ENCODE data around the gene BCL2. TPM values are rescaled to one million over a fixed set of nuclear protein-coding genes. Genes with fewer than 3 reads are reported as not detected.

Gene BCL2
- total and polyA plus RNA-seq, 9 of the 15 experiments (the other 6 are each of a cell fraction or from before 2014, with no cell fraction given), result 0.10 to 1.1 (median 0.65) TPM

GRCh38 chr18:63315876-63316275 lies 3.7 kb downstream of the BCL2 start (continued):
- TF ChIP-seq MXD1 (CRISPR knock-in tag; IDR thresholded peaks at IDR 0.05; ENCODE audit: borderline replicate concordance, poor library complexity, severe bottlenecking) (no peak), ZNF707 (CRISPR knock-in tag; conservative IDR thresholded peaks at IDR 0.05) (no peak), E2F1 (CRISPR knock-in tag; IDR thresholded peaks at IDR 0.05) (no peak), HES1 (IDR thresholded peaks at IDR 0.05; ENCODE audit: low read depth) (no peak), ELK3 (CRISPR knock-in tag; IDR thresholded peaks at IDR 0.05) (no peak), NUFIP1 (IDR thresholded peaks at IDR 0.05; ENCODE audit: partially characterized antibody) (no peak)

- no peaks in the 10 kb centered on the region for H4K20me1 ChIP-seq (replicated peaks; ENCODE audit: control insufficient read depth, insufficient read depth, low read length)
- H2AFZ ChIP-seq (ENCODE audit: low read depth, low read length), result no peak overlapping the region
- no peak overlapping the region for H3K4me2 ChIP-seq (ENCODE audit: insufficient read depth, low read length)
- intact Hi-C loops (cut with micrococcal nuclease), result no loop called here
- peaks cover 5 to 9% of the 10 kb centered on the region in 2 experiments; a peak in 4 of 5 replicates for H3K4me1 ChIP-seq (replicated peaks in 1 of 2; ENCODE audit: control insufficient read depth in 2 of 2, insufficient read depth in 2 of 2, low read length in 2 of 2)
- H3K27me3 ChIP-seq (ENCODE audit: control insufficient read depth in 2 of 2, insufficient read depth in 2 of 2, low read length in 2 of 2), result peaks cover under 1 to 10% of the 10 kb centered on the region in 2 experiments; a peak in 3 of 5 replicates
- no peaks in the 10 kb centered on the region for H3K9me3 ChIP-seq (replicated peaks; ENCODE audit: control insufficient read depth, insufficient read depth, low read depth, low read length)
- H3K9me1 ChIP-seq (ENCODE audit: control insufficient read depth, insufficient read depth, low read length), result no peaks in the 10 kb centered on the region
- TF ChIP-seq SMAD1 (IDR thresholded peaks at IDR 0.05; ENCODE audit: low read depth, low read length, partially characterized antibody) (no peak), KLF1 (tag; IDR thresholded peaks at IDR 0.05) (no peak), STAT5A (IDR thresholded peaks at IDR 0.05; ENCODE audit: borderline replicate concordance, low read length) (no peak)
- DNase-seq (ENCODE audit: extremely low read depth in 1 of 4, low spot score in 3 of 4) (no peak), ATAC-seq (no peak), FAIRE-seq (no peak)
- H3K4me3 ChIP-seq, result no peak overlapping the region
- WGBS (ENCODE audit: insufficient coverage, low coverage, missing lambda C conversion rate), result 0% methylated on average over 3 of the region's 3 CpGs
- in situ Hi-C loops (cut with MboI), result loop anchor here (5.0 kb wide), 1 partner anchor 298 kb away; no protein-coding TSS in a partner anchor
- BruUV-seq (replicated peaks), result no TSS peak
- no peak overlapping the region for H3K27ac ChIP-seq (ENCODE audit: extremely low read depth, low read depth, low read length)
- H3K36me3 ChIP-seq (ENCODE audit: control insufficient read depth, insufficient read depth, low read length), result no peaks in the 10 kb centered on the region
- no peak overlapping the region for H3K9ac ChIP-seq (ENCODE audit: insufficient read depth in 1 of 2, low read depth in 2 of 2, low read length in 2 of 2)
- no peaks in the 10 kb centered on the region for H3K79me2 ChIP-seq (ENCODE audit: control insufficient read depth, insufficient read depth, low read length)
- ChIA-PET CTCF (ENCODE audit: low intra/inter-chr PET ratio) (no interaction called here), POLR2A (no interaction called here)
Observed at GRCh38 chr18:63315131-63315662, 4.4 kb downstream of the BCL2 start.

Measured in K562 (cell line).